22Rv1 (cell line): ENCODE data around the gene XKR8.

Experiments used
- ZFX ChIP-seq: fragments of 450-650 bp; IDR thresholded peaks from 2 replicates; pipeline ENCODE4 v1.6.1; 2017; ENCODE audit warnings: antibody characterized with exemption, borderline replicate concordance
- TF ChIP-seq, protein P1 (sequence below): fragments of 450-650 bp; IDR thresholded peaks from 2 replicates; pipeline ENCODE4 v1.5.1; 2017; ENCODE audit warnings: mild to moderate bottlenecking

DNA sequence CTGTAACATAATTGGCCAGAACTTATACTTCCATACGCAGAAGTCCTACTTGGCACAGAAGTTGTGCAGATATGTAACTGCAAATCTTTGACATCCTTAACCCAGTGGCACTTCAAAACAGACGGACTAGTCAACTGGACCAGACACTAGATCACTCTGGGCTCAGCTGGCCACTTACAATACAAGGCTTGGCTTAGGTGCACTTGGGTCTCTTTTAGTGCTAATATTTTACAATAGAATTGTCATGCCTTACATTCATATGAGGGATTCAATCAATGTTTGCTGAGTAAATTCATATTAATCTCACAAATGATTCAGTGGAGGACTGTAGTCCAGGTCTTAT lies 20.1 kb downstream of the XKR8 start:
- TF ChIP-seq, protein P1, sequence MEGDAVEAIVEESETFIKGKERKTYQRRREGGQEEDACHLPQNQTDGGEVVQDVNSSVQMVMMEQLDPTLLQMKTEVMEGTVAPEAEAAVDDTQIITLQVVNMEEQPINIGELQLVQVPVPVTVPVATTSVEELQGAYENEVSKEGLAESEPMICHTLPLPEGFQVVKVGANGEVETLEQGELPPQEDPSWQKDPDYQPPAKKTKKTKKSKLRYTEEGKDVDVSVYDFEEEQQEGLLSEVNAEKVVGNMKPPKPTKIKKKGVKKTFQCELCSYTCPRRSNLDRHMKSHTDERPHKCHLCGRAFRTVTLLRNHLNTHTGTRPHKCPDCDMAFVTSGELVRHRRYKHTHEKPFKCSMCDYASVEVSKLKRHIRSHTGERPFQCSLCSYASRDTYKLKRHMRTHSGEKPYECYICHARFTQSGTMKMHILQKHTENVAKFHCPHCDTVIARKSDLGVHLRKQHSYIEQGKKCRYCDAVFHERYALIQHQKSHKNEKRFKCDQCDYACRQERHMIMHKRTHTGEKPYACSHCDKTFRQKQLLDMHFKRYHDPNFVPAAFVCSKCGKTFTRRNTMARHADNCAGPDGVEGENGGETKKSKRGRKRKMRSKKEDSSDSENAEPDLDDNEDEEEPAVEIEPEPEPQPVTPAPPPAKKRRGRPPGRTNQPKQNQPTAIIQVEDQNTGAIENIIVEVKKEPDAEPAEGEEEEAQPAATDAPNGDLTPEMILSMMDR, result peak; percentile 43
- no peak for TF ChIP-seq ZFX
